Subcutaneous adipose tissue (tissue), 4 donors: Measurements from ENCODE around the gene GPS1. TPM values are rescaled to one million over a fixed set of nuclear protein-coding genes. Genes with fewer than 3 reads are reported as not detected.

Source experiments
- total RNA-seq, 4 donors: library from RNA; depleted of rRNA; stranded (reverse); fragments of >200 nt; gene quantifications; one replicate each; pipeline ENCODE4 v1.1.0, GENCODE V29; 2016
- TF ChIP-seq, protein P1 (sequence below): fragments of 450-650 bp; IDR thresholded peaks from one replicate; pipeline ENCODE4 v1.5.1; 2016; ENCODE audit warnings: low read depth, mild to moderate bottlenecking, control low read depth, antibody characterized with exemption, moderate library complexity

GPS1 gene
- total RNA-seq, 4 donors from 2014 or later = 42.7 to 125 (median 71.7) TPM

DNA sequence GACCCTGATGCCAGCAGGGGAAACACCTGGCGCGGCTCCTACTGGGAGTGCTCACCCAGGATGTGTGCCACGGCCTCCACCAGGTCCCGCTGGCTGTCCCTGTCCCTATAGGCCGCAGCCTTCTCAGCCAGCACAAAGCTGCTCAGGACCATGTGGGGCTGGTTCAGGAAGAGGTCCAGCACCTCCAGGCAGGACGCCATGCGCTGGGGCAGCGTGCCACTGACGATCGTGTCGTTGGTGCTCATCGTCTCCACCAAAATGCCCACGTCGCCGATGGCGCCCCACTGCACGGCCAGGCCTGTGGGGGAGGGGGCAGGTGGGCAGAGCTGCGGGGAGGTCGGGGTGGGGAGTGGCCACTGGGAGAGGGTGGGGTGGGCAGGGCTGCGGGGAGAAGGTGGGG is 29.8 kb downstream of the GPS1 start:
- TF ChIP-seq, protein P1, sequence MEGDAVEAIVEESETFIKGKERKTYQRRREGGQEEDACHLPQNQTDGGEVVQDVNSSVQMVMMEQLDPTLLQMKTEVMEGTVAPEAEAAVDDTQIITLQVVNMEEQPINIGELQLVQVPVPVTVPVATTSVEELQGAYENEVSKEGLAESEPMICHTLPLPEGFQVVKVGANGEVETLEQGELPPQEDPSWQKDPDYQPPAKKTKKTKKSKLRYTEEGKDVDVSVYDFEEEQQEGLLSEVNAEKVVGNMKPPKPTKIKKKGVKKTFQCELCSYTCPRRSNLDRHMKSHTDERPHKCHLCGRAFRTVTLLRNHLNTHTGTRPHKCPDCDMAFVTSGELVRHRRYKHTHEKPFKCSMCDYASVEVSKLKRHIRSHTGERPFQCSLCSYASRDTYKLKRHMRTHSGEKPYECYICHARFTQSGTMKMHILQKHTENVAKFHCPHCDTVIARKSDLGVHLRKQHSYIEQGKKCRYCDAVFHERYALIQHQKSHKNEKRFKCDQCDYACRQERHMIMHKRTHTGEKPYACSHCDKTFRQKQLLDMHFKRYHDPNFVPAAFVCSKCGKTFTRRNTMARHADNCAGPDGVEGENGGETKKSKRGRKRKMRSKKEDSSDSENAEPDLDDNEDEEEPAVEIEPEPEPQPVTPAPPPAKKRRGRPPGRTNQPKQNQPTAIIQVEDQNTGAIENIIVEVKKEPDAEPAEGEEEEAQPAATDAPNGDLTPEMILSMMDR = no peak

DNA sequence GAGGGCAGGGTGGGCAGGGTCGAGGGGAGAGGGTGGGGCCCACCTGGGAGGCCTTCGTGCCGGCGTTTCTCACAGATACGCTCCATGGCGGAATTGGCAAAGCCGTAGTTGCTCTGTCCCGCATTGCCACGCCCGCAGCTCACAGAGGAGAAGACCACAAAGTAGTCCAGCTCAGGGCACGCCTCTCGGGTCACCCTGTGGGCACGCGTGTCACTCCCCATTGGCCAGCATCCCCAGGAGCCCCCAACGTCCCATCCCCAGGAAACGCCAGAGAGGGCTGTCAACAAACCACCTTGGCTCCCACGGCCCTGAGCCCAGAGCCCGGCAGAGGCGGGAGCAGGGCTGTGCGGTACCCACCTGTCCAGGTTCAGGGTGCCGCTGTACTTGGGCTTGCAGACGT is 30.3 kb downstream of the GPS1 start:
- TF ChIP-seq, protein P1 = no peak

DNA sequence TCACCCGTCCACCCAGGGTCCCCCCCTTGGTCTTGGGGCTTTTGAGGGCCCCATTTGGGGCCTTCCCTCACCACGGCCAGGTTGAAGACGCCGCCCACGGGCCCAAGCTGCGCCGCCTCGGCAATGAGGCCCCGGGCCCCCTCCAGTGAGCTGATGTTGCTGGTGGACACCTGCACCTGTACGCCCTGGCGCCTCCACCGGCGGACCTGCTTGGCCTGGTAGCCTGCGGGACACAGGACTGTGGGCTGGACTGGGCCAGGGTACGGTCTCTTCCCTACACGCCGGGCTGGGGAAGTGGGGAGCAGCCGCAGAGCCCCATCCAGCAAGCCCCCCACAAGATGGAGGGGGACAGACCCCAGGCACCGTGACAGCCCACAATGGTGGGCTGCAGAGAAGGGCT is 30.8 kb downstream of the GPS1 start:
- TF ChIP-seq, protein P1 = no peak

DNA sequence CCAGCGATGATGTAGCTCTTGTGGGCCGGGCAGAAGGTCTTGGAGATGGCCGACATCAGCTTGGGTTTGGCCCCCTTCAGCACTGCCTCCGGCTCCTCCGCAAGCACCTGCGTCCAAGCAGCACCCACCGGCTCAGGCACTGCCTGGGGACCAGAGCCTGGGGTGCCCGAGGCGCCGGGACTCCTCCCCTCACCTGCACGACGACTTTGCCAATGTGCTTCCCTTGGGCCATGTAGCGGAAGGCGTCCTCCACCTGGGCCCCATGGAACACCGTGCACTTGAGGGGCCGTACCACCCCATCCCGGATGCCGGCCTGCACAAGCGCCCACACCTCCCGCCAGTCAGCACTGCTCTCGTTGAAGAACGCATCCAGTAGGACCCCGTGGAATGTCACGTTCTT is 31.3 kb downstream of the GPS1 start:
- TF ChIP-seq, protein P1 = no peak

DNA sequence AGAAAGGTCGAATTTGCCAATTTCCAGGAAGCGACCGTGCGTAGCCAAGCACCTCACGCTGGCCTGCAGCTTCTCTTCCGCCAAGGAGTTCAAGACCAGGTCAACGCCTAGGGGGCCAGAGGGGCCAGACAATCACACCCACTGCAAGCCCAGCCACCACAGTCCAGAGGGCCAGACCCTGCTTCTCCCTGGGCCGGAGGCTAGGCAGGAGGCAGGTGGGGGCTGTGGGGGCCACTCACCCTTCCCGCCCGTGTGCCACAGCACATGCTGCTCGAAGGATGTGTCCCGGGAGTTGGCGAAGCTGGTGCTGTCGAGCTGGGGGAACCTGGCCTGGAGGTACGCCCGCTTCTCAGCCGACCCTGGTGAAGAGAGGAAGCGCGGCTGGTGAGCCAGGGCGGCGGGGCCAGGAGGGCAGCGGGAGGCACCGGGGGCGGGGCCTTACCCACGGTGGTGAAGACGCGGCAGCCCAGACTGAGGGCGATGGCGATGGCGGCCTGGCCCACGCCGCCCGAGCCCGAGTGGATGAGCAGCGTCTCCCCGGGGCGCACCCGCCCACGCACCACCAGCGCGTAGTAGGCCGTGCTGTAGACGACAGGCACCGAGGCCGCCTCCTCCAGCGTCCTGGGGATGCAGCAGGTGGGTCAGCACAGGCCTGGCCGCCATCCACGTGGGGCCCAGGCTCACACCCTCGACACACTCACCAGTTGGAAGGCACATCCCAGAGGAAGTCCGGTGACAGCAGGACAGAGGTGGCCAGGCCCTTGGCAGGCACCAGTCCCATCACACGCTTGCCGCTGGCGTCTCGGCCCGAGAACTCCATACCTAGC is 32.0 kb downstream of the GPS1 start:
- TF ChIP-seq, protein P1 = no peak

DNA sequence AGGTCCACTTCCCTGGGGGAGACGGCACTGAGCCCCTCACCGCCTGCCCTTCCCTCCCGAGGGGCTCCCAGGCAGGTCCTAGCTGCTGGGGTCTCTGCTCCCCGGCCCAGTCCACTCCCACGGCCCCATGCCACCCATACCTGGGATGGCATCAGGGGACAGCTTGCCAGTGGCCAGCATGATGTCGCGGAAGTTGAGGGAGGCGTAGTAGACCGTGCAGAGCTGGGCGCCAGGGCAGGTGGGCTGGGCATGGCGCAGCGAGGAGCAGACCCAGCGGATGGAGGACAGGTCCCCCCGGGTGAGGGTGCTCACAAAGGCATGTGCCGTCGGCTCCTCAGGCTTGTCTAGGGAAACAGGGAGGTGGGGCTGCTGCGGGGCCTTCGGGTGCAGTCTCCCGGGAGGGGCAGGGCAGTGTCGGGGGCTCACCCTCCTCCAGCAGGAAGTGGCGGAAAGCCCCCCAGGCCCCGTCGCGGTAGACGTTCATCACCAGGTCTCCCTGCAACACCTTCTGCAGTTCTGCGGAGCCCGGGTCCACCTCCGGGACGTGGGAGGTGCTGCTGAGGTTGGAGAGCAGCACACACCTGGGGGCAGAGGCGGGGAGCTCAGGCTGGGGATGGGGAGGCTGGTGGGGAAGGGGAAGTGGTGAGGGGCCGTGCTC is 32.8 kb downstream of the GPS1 start:
- TF ChIP-seq, protein P1 = no peak

DNA sequence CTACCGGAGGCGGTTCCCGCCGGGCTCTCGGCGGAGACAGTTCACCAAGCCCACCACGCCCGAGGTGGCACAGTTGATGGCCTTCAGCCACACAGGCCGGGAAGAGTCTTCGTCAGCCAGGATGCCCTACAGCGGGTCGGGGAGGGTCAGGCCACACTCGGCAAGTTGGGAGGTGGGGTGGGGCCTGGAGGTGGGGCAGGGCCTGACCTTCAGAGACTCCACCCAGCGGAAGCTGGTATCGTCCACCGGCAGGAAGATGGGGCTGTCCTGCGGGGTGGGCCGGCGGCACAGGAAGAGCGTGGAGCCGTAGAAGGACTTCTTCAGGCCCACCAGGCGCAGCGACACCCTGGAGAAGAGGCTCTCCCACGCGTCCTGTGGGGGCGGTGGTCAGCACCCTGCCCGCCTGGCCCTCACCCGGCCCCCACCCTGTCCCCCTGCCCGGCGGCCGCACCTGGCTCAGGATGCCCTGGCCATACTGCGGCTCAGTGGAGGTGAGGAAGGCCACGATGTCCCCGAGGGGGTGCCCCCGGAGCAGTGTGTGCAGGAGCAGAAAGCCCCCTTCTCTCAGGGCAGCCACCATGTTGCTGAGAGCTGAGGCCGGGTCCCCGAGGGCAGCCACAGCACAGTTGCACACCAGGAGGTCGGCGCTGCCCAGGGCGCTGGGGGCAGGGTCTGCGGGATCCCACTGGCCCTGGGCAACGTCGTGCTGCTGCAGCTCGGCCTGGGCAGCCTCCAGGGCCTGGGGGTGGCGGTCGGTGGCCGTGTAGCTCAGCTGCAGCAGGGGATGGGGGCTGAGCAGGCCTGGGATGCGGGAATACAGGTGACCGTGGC is 33.5 kb downstream of the GPS1 start:
- TF ChIP-seq, protein P1 = no peak
